Epidermal melanocyte (primary cell): Measurements from ENCODE around the gene DPM2.

Source experiments
- DNase-seq: peaks from one replicate; pipeline ENCODE4 v3.0.0; 2011; ENCODE audit warnings: low spot score; ENCODE audit not compliant: insufficient read length

DPM2 gene

DNA sequence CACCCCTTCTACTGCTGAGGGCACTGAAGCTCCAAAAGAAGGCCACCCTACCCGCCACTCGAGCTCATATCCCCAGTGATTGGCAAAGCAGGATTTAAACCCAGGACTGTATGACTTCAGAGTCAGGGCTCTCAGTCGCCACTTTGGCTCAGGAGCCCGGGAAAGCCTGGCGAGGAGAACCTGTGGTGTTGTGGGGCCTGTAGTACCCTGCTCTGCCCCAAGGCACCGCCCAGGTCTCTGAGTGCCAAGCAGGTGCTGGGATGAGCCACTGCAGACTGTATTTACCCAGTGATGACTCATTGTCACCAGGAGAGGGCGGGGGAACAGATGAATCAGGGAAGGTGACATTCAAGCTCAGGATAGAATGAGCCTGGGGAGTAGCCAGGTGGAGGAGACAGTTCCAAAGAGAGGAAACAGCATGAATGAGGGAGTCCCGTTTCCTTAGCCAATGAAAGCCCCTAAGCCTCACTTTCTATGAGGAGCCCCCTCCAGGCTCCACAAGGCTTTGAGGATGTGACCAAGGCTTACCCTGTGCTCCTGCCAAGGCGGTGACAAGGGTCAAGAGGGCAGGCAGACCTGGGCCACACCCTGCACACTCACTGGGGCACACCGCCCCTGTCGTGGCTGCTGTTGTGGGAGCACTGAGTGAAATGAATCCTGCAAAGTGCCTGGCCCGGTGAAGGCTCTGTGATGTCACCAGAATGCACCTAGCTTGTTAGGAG lies 17.8 kb upstream of the DPM2 start:
- DNase-seq: no peak

DNA sequence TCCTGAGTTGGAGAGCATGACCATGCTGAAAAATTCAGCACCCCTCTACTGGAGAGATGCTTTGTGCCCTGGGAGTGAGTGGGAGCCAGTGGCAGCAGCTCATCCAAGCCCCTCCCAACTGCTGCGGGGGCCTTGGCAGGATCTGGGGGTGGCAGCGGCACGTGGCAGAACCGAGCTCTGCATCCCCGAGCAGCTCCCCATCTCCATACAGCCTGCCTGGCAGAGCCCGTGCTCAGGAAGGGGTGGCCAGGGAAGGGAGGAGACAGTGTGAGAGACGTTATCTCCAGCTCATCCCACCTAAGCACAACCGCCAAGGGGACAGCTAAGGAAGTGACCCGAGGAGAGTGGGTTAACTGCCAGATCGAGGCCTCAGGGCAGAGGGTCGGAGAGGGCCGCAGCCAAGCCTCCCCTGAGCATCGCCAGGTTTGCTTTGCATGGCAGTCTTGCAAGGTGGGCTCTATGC lies 17.2 kb upstream of the DPM2 start:
- no peak for DNase-seq

GRCh38 chr9:127953768-127954505 lies 16.3 kb upstream of the DPM2 start:
- DNase-seq: no peak

DNA sequence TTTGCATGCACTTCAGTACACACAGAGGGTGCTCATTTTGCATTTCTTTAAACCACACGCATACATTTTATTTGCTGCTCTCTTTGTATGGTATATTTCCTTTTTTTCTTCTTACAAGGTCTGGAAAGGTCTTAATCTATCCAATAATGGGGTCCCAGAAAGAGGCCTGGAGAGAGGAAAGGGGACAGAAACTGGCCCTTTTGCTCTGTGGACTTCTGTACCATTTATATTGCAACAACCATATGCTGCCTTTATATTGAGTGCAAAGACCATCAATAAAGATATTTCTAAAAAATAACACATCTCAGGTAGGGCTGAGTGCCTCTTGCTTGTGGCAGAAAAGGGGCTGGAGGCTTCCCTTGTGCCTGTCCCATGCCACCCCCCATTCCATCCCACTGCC lies 15.5 kb upstream of the DPM2 start:
- DNase-seq: no peak

GRCh38 chr9:127950513-127951289 lies 13.0 kb upstream of the DPM2 start:
- DNase-seq: peak; percentile 85

GRCh38 chr9:127949827-127950512 lies 12.3 kb upstream of the DPM2 start:
- DNase-seq: no peak

DNA sequence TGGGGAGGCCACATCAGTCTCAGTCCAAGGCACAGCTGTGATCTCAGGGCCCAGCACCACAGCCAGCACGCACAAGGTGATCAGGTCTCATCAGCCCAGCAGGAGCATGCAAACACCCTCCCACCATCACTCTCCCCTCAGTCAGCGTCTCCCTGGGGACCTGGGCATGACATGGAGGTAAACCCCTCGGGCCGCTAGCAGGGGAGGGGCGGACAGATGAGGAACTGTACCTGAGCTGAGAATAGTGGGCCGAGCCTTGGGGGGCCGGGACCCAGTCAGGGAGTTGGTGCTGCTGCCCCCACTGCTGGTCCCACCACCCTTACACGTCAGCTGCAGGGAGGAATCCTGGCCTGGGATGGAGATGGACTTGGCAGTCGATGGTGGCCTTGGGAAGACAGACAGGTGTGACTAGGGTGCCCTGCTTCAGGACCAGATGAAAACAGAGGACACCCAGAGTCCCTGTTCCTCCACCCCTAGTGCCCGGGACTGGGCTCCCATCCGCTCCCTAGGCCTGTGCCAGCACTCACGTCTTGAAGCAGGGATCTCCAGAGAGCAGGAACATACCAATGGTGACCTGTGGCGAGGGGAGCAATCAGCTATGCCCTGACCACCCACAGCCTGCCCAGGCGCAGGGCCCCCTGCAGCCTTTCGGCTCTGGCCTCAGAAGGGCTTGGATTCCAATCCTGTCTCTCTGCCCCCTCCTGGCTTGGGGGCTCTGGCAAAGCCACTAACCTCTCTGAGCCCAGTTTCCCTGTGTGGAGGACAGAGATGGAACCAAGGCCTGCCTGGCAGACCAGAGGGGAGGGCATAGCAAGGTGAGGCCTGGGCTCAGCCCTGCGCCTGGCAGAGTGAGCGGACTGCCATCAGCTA lies 10.4 kb upstream of the DPM2 start:
- DNase-seq: no peak

DNA sequence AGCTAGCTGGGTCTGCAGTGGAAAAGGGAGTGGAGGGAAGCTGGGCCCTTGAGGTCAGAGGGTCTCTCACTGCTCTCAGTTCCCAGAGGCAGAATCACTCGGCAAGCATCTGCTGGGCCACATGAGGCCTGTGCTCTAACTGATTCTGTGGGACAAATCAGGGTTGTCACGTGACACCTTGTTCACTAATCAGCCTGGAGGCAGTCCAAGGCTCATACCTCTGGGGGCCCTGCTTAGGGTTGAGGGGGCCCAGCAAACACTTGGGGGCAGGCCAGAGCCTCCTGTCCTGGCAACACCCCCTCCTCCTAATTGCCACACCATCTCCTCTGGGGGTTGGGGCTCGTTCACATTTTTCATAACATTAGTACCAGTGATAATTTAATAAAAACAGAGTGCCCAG lies 9.1 kb upstream of the DPM2 start:
- DNase-seq: no peak

DNA sequence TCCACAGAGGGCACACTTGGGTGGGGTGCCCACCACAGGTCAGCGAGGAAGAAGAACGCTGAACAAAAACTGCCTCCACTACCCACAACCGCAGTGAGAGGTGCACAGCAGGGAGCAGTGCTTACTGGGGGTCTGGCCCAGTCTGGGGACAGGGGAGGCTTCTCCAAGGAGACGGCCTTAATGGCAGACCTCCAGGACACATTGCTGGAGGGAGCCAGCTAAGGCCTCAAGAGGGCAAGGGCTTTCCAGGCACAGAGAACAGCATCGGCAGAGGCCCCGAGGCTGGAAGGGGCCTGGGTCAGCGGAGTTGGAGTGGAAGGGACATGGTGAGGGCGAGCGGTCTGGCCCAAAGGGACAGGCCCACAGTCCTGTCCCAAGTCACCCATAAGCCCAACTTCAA lies 8.3 kb upstream of the DPM2 start:
- no peak for DNase-seq

GRCh38 chr9:127945338-127945737 lies 7.7 kb upstream of the DPM2 start:
- DNase-seq: no peak

DNA sequence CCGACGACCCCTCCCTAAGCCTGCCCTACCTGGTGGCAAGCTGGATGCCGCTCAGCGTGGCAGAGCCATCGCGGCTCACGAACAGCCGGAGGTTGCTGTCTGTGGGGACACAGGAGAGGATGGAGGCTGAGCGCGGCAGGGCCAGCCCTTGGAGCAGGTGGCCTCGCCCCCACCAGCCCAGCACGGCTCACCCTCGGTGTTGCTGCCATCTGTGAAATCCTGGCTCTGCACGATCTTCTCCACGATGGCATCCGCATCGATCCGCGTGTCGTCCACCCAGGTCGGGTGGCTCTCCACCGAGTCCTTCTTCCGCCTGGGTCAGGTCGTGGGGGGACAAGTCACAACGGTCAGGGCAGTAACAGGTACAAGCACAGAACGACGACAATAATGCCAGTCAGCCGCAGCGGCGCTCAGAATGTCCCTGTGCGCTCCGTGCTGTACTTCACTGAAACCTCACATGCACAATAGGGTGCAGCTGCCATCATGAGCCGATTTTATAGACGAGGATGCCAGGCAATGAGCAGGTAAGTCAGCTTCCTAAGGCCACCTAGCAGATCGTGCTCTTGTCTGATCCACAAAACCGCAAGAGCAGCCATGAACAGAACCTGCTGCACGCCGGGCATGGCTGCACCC lies 7.0 kb upstream of the DPM2 start:
- no peak for DNase-seq

DNA sequence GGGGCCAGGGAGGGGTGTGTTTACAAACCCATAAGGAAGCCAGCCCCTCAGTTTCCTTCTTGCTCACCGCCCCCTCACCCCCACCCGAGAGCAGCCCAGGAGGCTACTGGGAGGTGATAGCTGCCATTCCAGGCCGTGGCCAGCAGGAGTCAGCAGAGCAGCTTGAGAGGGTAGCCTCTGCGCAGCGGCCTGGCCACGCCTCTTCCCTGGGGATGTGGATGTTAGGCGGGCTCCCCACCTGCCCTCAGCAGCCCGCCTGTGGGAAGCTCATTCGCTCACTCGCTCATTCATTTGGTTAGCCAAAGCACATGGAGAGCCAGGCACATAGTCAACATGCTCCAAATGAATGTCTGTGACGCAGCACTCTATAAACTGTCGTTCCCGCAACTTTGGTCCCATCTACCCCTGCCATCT lies 6.1 kb upstream of the DPM2 start:
- DNase-seq: peak; percentile 64

- no peak for DNase-seq
Measured at GRCh38 chr9:127943011-127943662, 5.5 kb upstream of the DPM2 start.

DNA sequence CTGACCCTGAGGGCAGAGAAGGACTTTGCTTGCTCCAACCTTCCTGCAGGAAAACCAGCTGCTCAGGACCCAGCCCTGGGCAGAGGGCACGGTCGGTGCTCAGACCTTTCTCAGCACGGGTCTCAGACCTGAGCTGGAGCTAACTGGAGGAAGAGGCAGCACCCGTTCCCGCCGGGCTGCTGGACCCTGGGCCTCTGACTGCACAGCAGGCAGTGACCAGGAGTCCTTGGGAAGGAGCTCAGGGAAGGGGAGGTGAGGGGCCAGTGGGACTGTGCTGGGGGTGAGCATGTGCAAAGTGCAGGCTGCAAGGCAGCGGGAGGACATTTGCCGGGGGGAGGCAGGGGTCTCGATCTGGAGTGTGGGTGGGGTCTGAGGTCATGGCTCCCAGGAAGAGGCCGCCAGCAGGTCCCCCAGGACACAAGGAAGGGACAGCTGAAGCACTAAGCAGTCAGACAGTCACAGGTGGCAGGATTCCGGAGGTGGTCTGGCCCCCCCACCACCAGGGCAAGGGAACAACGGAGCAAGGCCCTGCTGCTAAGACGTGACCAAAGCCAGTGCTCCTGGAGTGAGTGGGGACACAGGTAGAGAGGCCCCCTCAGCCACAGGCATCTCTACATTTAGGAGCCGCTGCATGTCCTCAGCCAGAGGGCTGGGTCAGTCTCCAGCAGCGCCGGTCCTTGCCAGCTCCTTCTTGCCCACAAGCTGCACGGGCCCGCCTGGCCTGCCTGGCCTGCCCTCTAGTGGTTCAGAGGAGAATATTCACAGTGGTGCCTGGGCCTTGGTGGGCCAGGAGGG lies 4.8 kb upstream of the DPM2 start:
- no peak for DNase-seq

DNA sequence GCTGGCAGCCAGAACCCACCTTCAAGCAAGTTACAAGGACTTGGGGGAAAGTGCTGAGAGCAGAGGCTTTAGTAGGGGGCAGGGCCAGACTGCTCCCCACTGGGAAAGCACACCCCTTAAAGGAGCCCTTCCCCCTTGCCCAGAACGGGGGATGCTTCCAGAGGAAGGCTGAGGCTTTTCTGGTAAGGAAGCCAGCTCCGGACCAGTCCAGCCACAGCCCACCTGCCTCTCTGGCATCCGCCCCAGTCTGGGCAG lies 4.2 kb upstream of the DPM2 start:
- no peak for DNase-seq

DNA sequence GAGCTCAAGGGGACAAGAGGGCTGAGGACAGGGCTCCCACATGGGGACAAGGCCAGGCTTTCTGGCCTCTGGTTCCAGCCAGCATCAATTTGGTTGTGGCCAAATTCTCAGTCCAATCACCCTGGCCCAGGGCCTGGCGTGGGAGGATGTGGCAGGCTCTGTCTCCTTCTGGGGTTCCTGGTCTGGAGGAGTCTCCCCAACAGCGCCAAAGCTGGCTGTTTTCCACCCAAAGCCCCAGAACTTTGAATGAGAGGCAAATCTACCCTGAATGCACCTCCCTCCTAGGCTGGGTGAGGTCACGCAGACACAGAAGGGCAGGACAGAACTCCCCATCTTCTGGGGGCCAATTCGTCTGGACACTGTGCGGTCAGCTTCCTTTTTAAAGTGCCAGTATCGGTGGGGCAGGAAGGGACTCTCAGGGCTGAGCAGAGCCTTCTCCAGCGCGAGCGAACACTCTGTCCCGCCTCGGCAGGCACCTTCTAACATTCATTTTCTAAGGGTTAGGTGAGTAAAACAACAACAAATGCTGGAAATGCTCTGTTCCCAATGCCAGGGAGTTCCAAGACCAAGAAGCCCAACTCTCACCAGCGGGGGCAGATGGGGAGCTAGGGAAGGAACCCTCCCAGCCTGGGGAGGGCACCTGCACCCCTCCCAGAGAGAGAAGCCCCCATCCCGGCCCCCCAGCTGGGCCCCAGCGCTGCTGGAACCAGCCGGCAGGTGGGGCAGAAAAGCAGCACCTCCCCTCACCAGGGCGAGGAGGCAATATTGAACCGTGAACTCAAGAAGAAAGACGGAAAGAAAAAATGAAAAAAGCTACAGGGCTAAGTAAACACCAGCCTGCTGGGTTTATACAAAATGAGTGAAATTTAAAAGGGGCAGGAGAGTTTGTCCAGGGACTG lies 3.7 kb upstream of the DPM2 start:
- DNase-seq: no peak

DNA sequence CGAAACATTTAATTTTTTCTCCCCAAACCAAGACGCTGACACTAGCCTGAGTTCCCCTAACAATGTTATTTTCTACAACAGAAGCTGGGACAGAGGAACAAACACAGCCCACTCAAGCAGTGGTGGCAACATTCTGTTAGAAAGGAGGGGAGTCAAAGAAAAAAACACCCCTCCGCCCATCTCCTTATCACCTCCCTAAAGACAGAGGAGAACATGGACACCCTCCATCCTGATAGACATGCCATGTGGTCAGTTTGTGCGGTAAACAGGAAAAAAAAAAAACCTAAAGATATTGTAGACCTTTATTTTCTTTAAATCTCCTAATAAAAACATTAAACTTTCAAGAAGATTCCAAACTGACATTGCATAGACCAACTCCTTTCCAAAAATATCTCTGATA lies 2.9 kb upstream of the DPM2 start:
- no peak for DNase-seq

GRCh38 chr9:127938298-127938690 lies 640 bp upstream of the DPM2 start:
- DNase-seq: no peak
